ENCODE data around the gene NKX3-2.
A peak's percentile ranks its signal among the peaks of the same experiment; 100 is the strongest.

DNA sequence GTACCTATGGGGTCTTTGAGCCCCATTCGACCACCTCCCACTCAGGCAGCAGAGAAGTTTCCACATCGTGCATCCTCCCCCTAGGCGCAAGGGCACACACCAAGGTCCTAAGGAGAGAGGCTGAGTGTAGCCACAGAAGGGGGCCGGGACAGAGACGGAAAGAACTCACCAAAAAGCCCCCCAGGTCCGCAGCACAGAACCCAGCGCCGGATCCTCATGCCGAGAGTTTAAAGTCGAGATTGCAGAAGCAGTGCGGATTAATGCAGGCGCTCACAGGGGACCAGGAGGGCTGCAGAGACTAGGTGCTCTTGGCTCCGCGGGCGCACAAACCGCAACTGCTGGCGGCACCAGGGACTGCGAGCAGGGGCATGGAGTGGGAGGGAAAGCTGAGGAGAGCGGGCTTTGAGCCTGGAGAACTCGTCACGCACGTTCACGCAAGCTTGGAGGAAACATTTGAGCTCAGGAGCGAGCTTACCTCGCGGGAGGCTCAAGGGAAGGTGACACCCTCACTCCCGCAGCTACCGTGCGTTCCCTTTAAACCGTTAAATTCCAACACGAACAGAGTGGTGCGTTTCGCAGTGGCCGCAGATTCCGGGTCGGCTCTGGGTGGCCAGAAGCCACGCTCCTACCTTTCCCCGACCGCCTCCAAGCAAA, 8.5 kb downstream of the NKX3-2 start:
- TF ChIP-seq, protein P1, sequence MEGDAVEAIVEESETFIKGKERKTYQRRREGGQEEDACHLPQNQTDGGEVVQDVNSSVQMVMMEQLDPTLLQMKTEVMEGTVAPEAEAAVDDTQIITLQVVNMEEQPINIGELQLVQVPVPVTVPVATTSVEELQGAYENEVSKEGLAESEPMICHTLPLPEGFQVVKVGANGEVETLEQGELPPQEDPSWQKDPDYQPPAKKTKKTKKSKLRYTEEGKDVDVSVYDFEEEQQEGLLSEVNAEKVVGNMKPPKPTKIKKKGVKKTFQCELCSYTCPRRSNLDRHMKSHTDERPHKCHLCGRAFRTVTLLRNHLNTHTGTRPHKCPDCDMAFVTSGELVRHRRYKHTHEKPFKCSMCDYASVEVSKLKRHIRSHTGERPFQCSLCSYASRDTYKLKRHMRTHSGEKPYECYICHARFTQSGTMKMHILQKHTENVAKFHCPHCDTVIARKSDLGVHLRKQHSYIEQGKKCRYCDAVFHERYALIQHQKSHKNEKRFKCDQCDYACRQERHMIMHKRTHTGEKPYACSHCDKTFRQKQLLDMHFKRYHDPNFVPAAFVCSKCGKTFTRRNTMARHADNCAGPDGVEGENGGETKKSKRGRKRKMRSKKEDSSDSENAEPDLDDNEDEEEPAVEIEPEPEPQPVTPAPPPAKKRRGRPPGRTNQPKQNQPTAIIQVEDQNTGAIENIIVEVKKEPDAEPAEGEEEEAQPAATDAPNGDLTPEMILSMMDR (conservative IDR thresholded peaks at IDR 0.05 in 1 of 2, IDR thresholded peaks at IDR 0.05 in 1 of 2; ENCODE audit: extremely low read depth in 1 of 2, insufficient read depth in 1 of 2, low read depth in 1 of 2, low read length in 2 of 2): no peak
- peak; percentile 84 for TF ChIP-seq EZH2 (IDR thresholded peaks at IDR 0.05; ENCODE audit: borderline replicate concordance, low read length)

Measured in mammary epithelial cell (primary cell).